HEK293 (cell line): ENCODE results near the gene TSPYL2.

Experiments used
- CTCF ChIA-PET: fragments of 350-600 bp; formaldehyde crosslinking; extraction: SDS; loops from one replicate; lab custom pipeline; 2021; ENCODE audit warnings: antibody characterized with exemption; lab: Yijun Ruan, JAX
- POLR2A ChIA-PET: fragments of 300-600 bp; formaldehyde crosslinking; extraction: SDS; loops from one replicate; lab custom pipeline; 2020; ENCODE audit warnings: antibody characterized with exemption, inconsistent platforms; lab: Yijun Ruan, JAX
- H3K27ac ChIP-seq: fragments of 200-500 bp; sonication (Bioruptor generic); 2 replicates; pipeline ENCODE4 v1.5.1; 2014; ENCODE audit warnings: low read depth, low read length, control low read depth, inconsistent platforms; ENCODE audit errors: extremely low read depth
- H3K36me3 ChIP-seq, 2 experiments: fragments of 200-500 bp in 1 of 2; sonication (Bioruptor generic) in 1 of 2; 1 replicate in 1 of 2; 2 replicates in 1 of 2; pipeline ENCODE4 v1.5.1; 2014 to 2017; ENCODE audit warnings: inconsistent platforms in 2 of 2, low read length in 2 of 2; ENCODE audit not compliant: control insufficient read depth in 2 of 2, insufficient read depth in 1 of 2
- H3K4me1 ChIP-seq: fragments of 200-500 bp; sonication (Bioruptor generic); 2 replicates; pipeline ENCODE4 v1.5.1; 2014; ENCODE audit warnings: mild to moderate bottlenecking, low read length, inconsistent platforms; ENCODE audit not compliant: control insufficient read depth, insufficient read depth
- H3K4me3 ChIP-seq: 2 replicates; pipeline ENCODE4 v1.5.1; 2011; ENCODE audit warnings: low read depth, mild to moderate bottlenecking, control low read depth, low read length, moderate library complexity
- H3K9me3 ChIP-seq: fragments of 200-500 bp; sonication (Bioruptor generic); 2 replicates; pipeline ENCODE4 v1.5.1; 2014; ENCODE audit warnings: low read depth, low read length, inconsistent platforms; ENCODE audit not compliant: control insufficient read depth, insufficient read depth
- BCL11A ChIP-seq: fragments of 450-650 bp; formaldehyde crosslinking; IDR thresholded peaks from 2 replicates; pipeline ENCODE4 v1.5.1; 2016; ENCODE audit warnings: low read depth, missing biosample characterization, missing genetic modification characterization
- HOXA7 ChIP-seq: sonication (generic); formaldehyde crosslinking; IDR thresholded peaks from 2 replicates; pipeline ENCODE4 v1.8.1; 2022; ENCODE audit warnings: missing genetic modification reagents, borderline replicate concordance
- PATZ1 ChIP-seq: fragments of 450-650 bp; formaldehyde crosslinking; IDR thresholded peaks from 2 replicates; pipeline ENCODE4 v1.5.1; 2016; ENCODE audit warnings: missing biosample characterization, missing genetic modification characterization
- YY1 ChIP-seq: fragments of 450-650 bp; formaldehyde crosslinking; IDR thresholded peaks from 2 replicates; pipeline ENCODE4 v1.5.1; 2018; ENCODE audit warnings: missing biosample characterization, missing genetic modification characterization
- ZBTB49 ChIP-seq: fragments of 450-650 bp; formaldehyde crosslinking; IDR thresholded peaks from 2 replicates; pipeline ENCODE4 v1.5.1; 2016; ENCODE audit warnings: missing biosample characterization, missing genetic modification characterization, low read depth
- ZEB2 ChIP-seq: fragments of 450-650 bp; formaldehyde crosslinking; IDR thresholded peaks from 2 replicates; pipeline ENCODE4 v1.5.1; 2016; ENCODE audit warnings: missing biosample characterization, missing genetic modification characterization
- ZNF133 ChIP-seq: fragments of 450-650 bp; formaldehyde crosslinking; IDR thresholded peaks from 2 replicates; pipeline ENCODE4 v1.5.1; 2016; ENCODE audit warnings: missing biosample characterization, missing genetic modification characterization
- ZNF184 ChIP-seq: fragments of 450-650 bp; IDR thresholded peaks from 2 replicates; pipeline ENCODE4 v1.5.1; 2018; ENCODE audit warnings: missing biosample characterization, mild to moderate bottlenecking, missing genetic modification characterization
- ZNF239 ChIP-seq: fragments of 450-650 bp; formaldehyde crosslinking; IDR thresholded peaks from 2 replicates; pipeline ENCODE4 v1.5.1; 2016; ENCODE audit warnings: missing biosample characterization, missing genetic modification characterization
- ZNF274 ChIP-seq, 2 experiments: fragments of 200-500 bp in 1 of 2; fragments of 450-650 bp in 1 of 2; sonication (Bioruptor generic) in 1 of 2; formaldehyde crosslinking in 1 of 2; IDR thresholded peaks; 2 replicates each; pipeline versions ENCODE4 v1.5.1 to v1.6.1; 2014 to 2016; ENCODE audit warnings: borderline replicate concordance in 1 of 2, inconsistent platforms in 1 of 2, low read length in 1 of 2, missing biosample characterization in 1 of 2, missing genetic modification characterization in 1 of 2
- ZNF302 ChIP-seq: fragments of 450-650 bp; formaldehyde crosslinking; IDR thresholded peaks from 2 replicates; pipeline ENCODE4 v1.5.1; 2016; ENCODE audit warnings: missing biosample characterization, missing genetic modification characterization, low read depth
- ZNF394 ChIP-seq: fragments of 450-650 bp; formaldehyde crosslinking; IDR thresholded peaks from 2 replicates; pipeline ENCODE4 v1.5.1; 2016; ENCODE audit warnings: missing biosample characterization, missing genetic modification characterization, mild to moderate bottlenecking, moderate library complexity, borderline replicate concordance
- ZNF404 ChIP-seq: fragments of 450-650 bp; formaldehyde crosslinking; IDR thresholded peaks from 2 replicates; pipeline ENCODE4 v1.5.1; 2017; ENCODE audit warnings: missing biosample characterization, missing genetic modification characterization
- ZNF501 ChIP-seq: fragments of 450-650 bp; formaldehyde crosslinking; IDR thresholded peaks from 2 replicates; pipeline ENCODE4 v1.5.1; 2016; ENCODE audit warnings: missing biosample characterization, missing genetic modification characterization
- ZNF514 ChIP-seq: fragments of 450-650 bp; formaldehyde crosslinking; IDR thresholded peaks from 2 replicates; pipeline ENCODE4 v1.5.1; 2016; ENCODE audit warnings: missing biosample characterization, missing genetic modification characterization
- ZNF621 ChIP-seq: fragments of 450-650 bp; formaldehyde crosslinking; IDR thresholded peaks from 2 replicates; pipeline ENCODE4 v1.5.1; 2017; ENCODE audit warnings: missing biosample characterization, missing genetic modification characterization
- ZNF626 ChIP-seq: fragments of 450-650 bp; sonication (Bioruptor Pico); formaldehyde crosslinking; IDR thresholded peaks from 2 replicates; pipeline ENCODE4 v1.5.1; 2018; ENCODE audit warnings: missing biosample characterization, missing genetic modification characterization, inconsistent platforms
- ZNF645 ChIP-seq: fragments of 450-650 bp; formaldehyde crosslinking; IDR thresholded peaks from 2 replicates; pipeline ENCODE4; 2016; ENCODE audit warnings: missing biosample characterization, missing genetic modification characterization
- ZNF660 ChIP-seq: fragments of 450-650 bp; IDR thresholded peaks from 2 replicates; pipeline ENCODE4 v1.5.1; 2018; ENCODE audit warnings: missing biosample characterization, mild to moderate bottlenecking, missing genetic modification characterization
- ZNF785 ChIP-seq: fragments of 450-650 bp; formaldehyde crosslinking; IDR thresholded peaks from 2 replicates; pipeline ENCODE4 v1.5.1; 2016; ENCODE audit warnings: missing biosample characterization, missing genetic modification characterization
- ZNF792 ChIP-seq: fragments of 450-650 bp; formaldehyde crosslinking; IDR thresholded peaks from 2 replicates; pipeline ENCODE4 v1.5.1; 2016; ENCODE audit warnings: missing biosample characterization, missing genetic modification characterization
- ZNF830 ChIP-seq: fragments of 450-650 bp; IDR thresholded peaks from 2 replicates; pipeline ENCODE4 v1.5.0; 2018; ENCODE audit warnings: missing biosample characterization, missing genetic modification characterization, low read depth, mild to moderate bottlenecking, moderate library complexity
- ZNF843 ChIP-seq: fragments of 450-650 bp; formaldehyde crosslinking; IDR thresholded peaks from 2 replicates; pipeline ENCODE4 v1.5.1; 2016; ENCODE audit warnings: missing biosample characterization, missing genetic modification characterization

TSPYL2 gene

GRCh38 chrX:53094582-53094905, 12.4 kb downstream of the TSPYL2 start:
- Histone ChIP-seq H3K9me3 (no peaks in the 10 kb centered on the region), H3K4me1 (no peaks in the 10 kb centered on the region), H3K36me3 (peaks cover 5 to 7% of the 10 kb centered on the region in 2 experiments; a peak in 2 of 3 replicates), H3K27ac (no peak overlapping the region; the same call in 1 of the 2 replicates), H3K4me3 (peak overlapping the region; percentile 66)
- POLR2A ChIA-PET: interaction anchor here (1.3 kb wide), 1 partner anchor 12 kb away, joined by 10 read pairs; the partner anchor contains the start of gene TSPYL2
- CTCF ChIA-PET: interaction anchor here (0.7 to 1.4 kb wide), 3 partner anchors 23 to 188 kb away, joined by 3 to 6 read pairs (median 4); no protein-coding TSS in a partner anchor
- TF ChIP-seq ZBTB49 (tag by site-specific recombination): no peak
- TF ChIP-seq ZNF404: no peak
- TF ChIP-seq BCL11A: no peak
- 0 out of 2 replicates have a peak, but pooled peaks have one; percentile 1 for TF ChIP-seq ZNF501 (tag by site-specific recombination)
- no peak for TF ChIP-seq ZNF239 (tag by site-specific recombination)

- Histone ChIP-seq H3K27ac (no peak overlapping the region), H3K9me3 (no peaks in the 10 kb centered on the region), H3K4me1 (no peaks in the 10 kb centered on the region), H3K4me3 (no peak overlapping the region), H3K36me3 (peaks cover 7 to 10% of the 10 kb centered on the region in 2 experiments; a peak in 2 of 3 replicates)
- ChIA-PET CTCF (interaction anchor here (0.6 kb wide), 1 partner anchor 149 kb away, joined by 3 read pairs; no protein-coding TSS in a partner anchor), POLR2A (interaction anchor here (0.6 to 1.1 kb wide), 2 partner anchors 14 to 130 kb away, joined by 3 read pairs; partner anchors contain the start of genes KDM5C and TSPYL2)
- TF ChIP-seq ZNF274 (IDR thresholded peaks at IDR 0.05; ENCODE audit: low read length) (no peak), ZNF274 (tag by site-specific recombination; IDR thresholded peaks at IDR 0.05; ENCODE audit: borderline replicate concordance) (no peak), YY1 (tag by site-specific recombination) (no peak), ZNF830 (tag by site-specific recombination) (no peak), ZEB2 (no peak), ZNF843 (tag by site-specific recombination) (no peak), ZNF792 (tag by site-specific recombination) (no peak), HOXA7 (no peak), ZNF302 (tag by site-specific recombination) (no peak), ZNF621 (tag by site-specific recombination) (no peak), ZNF645 (no peak), ZNF184 (tag by site-specific recombination) (no peak), ZNF394 (no peak), ZNF133 (no peak), ZNF626 (tag by site-specific recombination) (no peak), ZNF514 (tag by site-specific recombination) (no peak), PATZ1 (tag by site-specific recombination) (no peak), ZNF660 (tag by site-specific recombination) (no peak), ZNF785 (tag by site-specific recombination) (no peak)
These were observed 13.6 kb downstream of the TSPYL2 start for GRCh38 chrX:53095796-53096195.
